Astrocyte (in vitro differentiated cells and primary cell): ENCODE measurements around the gene MYMK. TPM values are rescaled to one million over a fixed set of nuclear protein-coding genes. Genes with fewer than 3 reads are reported as not detected.

Source experiments
- DNase-seq: peaks from one replicate; pipeline ENCODE4 v3.0.0-alpha.2; 2010; ENCODE audit warnings: low read depth
- FAIRE-seq: peaks from 2 replicates; lab custom pipeline; 2011; peaks lifted over from hg19 to GRCh38; lab: Jason Lieb, UNC
- H2AFZ ChIP-seq: 2 replicates; pipeline ENCODE4 v1.6.0; 2012; ENCODE audit warnings: low read depth, low read length, inconsistent platforms
- H3K27ac ChIP-seq: 2 replicates; pipeline ENCODE4 v1.5.1; 2011; ENCODE audit warnings: low read depth, low read length, inconsistent platforms
- H3K27me3 ChIP-seq: 2 replicates; pipeline ENCODE4 v1.6.0; 2011; ENCODE audit warnings: low read length, inconsistent platforms; ENCODE audit not compliant: insufficient read depth
- H3K36me3 ChIP-seq: 2 replicates; pipeline ENCODE4 v1.5.1; 2011; ENCODE audit warnings: low read length, inconsistent platforms; ENCODE audit not compliant: insufficient read depth
- H3K4me1 ChIP-seq: 2 replicates; pipeline ENCODE4 v1.5.1; 2011; ENCODE audit warnings: low read length, inconsistent platforms; ENCODE audit not compliant: insufficient read depth
- H3K4me2 ChIP-seq: 2 replicates; pipeline ENCODE4 v1.6.0; 2012; ENCODE audit warnings: low read length, inconsistent platforms
- H3K4me3 ChIP-seq: 2 replicates; pipeline ENCODE4 v1.5.1; 2011; ENCODE audit warnings: low read depth, mild to moderate bottlenecking, low read length, inconsistent platforms; ENCODE audit not compliant: insufficient read depth
- H3K79me2 ChIP-seq: 2 replicates; pipeline ENCODE4 v1.6.0; 2012; ENCODE audit warnings: mild to moderate bottlenecking, low read length, inconsistent platforms; ENCODE audit not compliant: insufficient read depth
- H3K9ac ChIP-seq: 2 replicates; pipeline ENCODE4 v1.6.0; 2012; ENCODE audit warnings: mild to moderate bottlenecking, low read length, inconsistent platforms
- H3K9me3 ChIP-seq: 2 replicates; pipeline ENCODE4 v1.5.1; 2012; ENCODE audit warnings: low read depth, mild to moderate bottlenecking, low read length, inconsistent platforms; ENCODE audit not compliant: insufficient read depth
- H4K20me1 ChIP-seq: 2 replicates; pipeline ENCODE4 v1.6.0; 2012; ENCODE audit warnings: low read length, inconsistent platforms; ENCODE audit not compliant: insufficient read depth
- H3K27ac Mint-ChIP-seq: one replicate; pipeline ENCODE4 v1.8.0; 2021; ENCODE audit warnings: mild to moderate bottlenecking, mixed read lengths; ENCODE audit not compliant: unreplicated experiment
- H3K27me3 Mint-ChIP-seq: one replicate; pipeline ENCODE4 v1.8.0; 2021; ENCODE audit warnings: low read depth, mixed read lengths; ENCODE audit not compliant: unreplicated experiment
- H3K36me3 Mint-ChIP-seq: one replicate; pipeline ENCODE4 v1.8.0; 2021; ENCODE audit warnings: low read depth, mixed read lengths; ENCODE audit not compliant: unreplicated experiment
- H3K4me1 Mint-ChIP-seq: one replicate; pipeline ENCODE4 v1.8.0; 2021; ENCODE audit warnings: low read depth, mixed read lengths; ENCODE audit not compliant: unreplicated experiment
- H3K4me3 Mint-ChIP-seq: one replicate; pipeline ENCODE4 v1.8.0; 2021; ENCODE audit warnings: mild to moderate bottlenecking, moderate library complexity, mixed read lengths; ENCODE audit not compliant: unreplicated experiment
- H3K9me3 Mint-ChIP-seq: one replicate; pipeline ENCODE4 v1.8.0; 2021; ENCODE audit warnings: mild to moderate bottlenecking, mixed read lengths; ENCODE audit not compliant: unreplicated experiment
- CTCF ChIP-seq: IDR thresholded peaks from 2 replicates; pipeline ENCODE4 v1.5.1; 2011; ENCODE audit warnings: low read depth, mild to moderate bottlenecking, inconsistent platforms, low read length, moderate library complexity; ENCODE audit not compliant: insufficient read depth
- EZH2 ChIP-seq: IDR thresholded peaks from 2 replicates; pipeline ENCODE4 v1.6.1; 2012; ENCODE audit warnings: mild to moderate bottlenecking, low read length, inconsistent platforms; ENCODE audit not compliant: insufficient read depth
- total RNA-seq: library from RNA; stranded (reverse); gene quantifications from 2 replicates; pipeline ENCODE4 v1.2.1, GENCODE V29; 2021

MYMK gene
- total RNA-seq, 1 donor from 2014 or later: not detected

GRCh38 chr9:133476036-133476931 is 48.5 kb downstream of the MYMK start:
- Histone ChIP-seq H3K27ac (no peak overlapping the region), H4K20me1 (peaks cover 20% of the 10 kb centered on the region), H3K27me3 (no peaks in the 10 kb centered on the region), H3K4me1 (peaks cover 14% of the 10 kb centered on the region), H3K79me2 (peaks cover 11% of the 10 kb centered on the region), H3K9ac (no peak overlapping the region), H3K4me2 (no peak overlapping the region), H3K4me3 (no peak overlapping the region), H2AFZ (no peak overlapping the region), H3K36me3 (no peaks in the 10 kb centered on the region), H3K9me3 (no peaks in the 10 kb centered on the region)
- Mint-ChIP-seq H3K4me3 (no peak overlapping the region), H3K9me3 (no peaks in the 10 kb centered on the region), H3K27ac (no peak overlapping the region), H3K36me3 (peaks cover 2% of the 10 kb centered on the region), H3K27me3 (no peaks in the 10 kb centered on the region), H3K4me1 (peaks cover 3% of the 10 kb centered on the region)
- FAIRE-seq (no peak), DNase-seq (no peak)
- TF ChIP-seq CTCF (no peak), EZH2 (no peak)

- FAIRE-seq: no peak
- Mint-ChIP-seq H3K27ac (no peak overlapping the region), H3K36me3 (peaks cover 2% of the 10 kb centered on the region), H3K27me3 (no peaks in the 10 kb centered on the region), H3K4me3 (no peak overlapping the region), H3K4me1 (peaks cover 3% of the 10 kb centered on the region), H3K9me3 (no peaks in the 10 kb centered on the region)
- DNase-seq: no peak
- no peak overlapping the region for H3K4me3 ChIP-seq
- no peaks in the 10 kb centered on the region for H3K9me3 ChIP-seq
- H4K20me1 ChIP-seq: peaks cover 20% of the 10 kb centered on the region
- H3K4me1 ChIP-seq: peaks cover 14% of the 10 kb centered on the region
- TF ChIP-seq EZH2: no peak
- TF ChIP-seq CTCF: no peak
- no peaks in the 10 kb centered on the region for H3K27me3 ChIP-seq
- no peak overlapping the region for H2AFZ ChIP-seq
- H3K9ac ChIP-seq: no peak overlapping the region
- H3K27ac ChIP-seq: no peak overlapping the region
- no peaks in the 10 kb centered on the region for H3K36me3 ChIP-seq
- H3K79me2 ChIP-seq: peaks cover 11% of the 10 kb centered on the region
- no peak overlapping the region for H3K4me2 ChIP-seq
These were observed 49.3 kb downstream of the MYMK start for GRCh38 chr9:133475292-133476012.
